ENCODE results near the gene KCNA2.

- TF ChIP-seq CTCF (IDR thresholded peaks at IDR 0.05) (no peak), EZH2 (IDR thresholded peaks at IDR 0.05) (no peak), EZH2phosphoT487 (IDR thresholded peaks at IDR 0.05) (no peak)
These were observed 32.4 kb upstream of the KCNA2 start for GRCh38 chr1:110638556-110638955.

All from neural progenitor cell (in vitro differentiated cells).